NK-92 (cell line): ENCODE results near the gene NFAT5.
"Not testable (repeated sequence)": the region's sequence is repeated elsewhere in the genome, so short reads cannot be mapped to it uniquely, and the experiment has no call there.

Experiments used
- DNase-seq: peaks from one replicate; lab custom pipeline; 2025; ENCODE audit not compliant: unreplicated experiment; lab: John Stamatoyannopoulos, UW

Gene NFAT5

DNA sequence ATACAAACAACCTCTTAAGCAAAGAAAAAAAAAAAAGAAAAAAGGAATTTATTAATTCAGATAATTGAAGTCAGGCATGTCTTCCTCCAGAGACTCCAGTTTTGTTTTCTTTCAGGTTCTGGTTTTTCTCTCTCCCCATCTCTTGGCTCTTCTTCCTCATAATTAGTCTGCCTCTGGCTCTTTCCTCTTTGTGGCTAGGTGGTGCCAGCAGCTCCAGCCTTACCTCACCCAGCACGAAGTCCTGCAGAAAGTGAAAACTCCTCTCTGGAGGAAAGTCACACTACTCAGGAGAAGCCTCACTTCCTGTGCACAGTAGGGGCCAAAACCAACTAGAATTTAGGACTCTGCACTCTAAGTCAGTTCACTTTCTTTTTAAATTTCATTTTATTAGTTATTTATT, 10.3 kb upstream of the NFAT5 start:
- DNase-seq, result no peak

DNA sequence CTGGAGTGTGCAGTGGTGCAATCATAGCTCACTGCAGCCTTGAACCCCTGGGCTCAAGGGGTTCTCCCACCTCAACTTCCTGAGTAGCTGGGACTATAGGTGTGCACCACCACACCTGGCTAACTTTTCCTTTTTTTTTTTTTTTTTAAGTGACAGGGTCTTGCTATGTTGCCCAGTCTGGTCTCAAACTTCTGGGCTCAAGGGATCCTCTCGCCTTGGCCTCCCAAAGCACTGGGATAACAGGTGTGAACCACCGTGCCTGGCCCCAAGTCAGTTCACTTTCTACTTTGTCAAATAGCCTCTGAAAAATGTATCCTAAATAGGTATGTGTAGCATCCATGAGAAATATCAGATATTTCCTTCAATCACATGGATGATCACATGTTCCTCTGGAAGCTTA, 9.9 kb upstream of the NFAT5 start:
- DNase-seq, result no peak

GRCh38 chr16:69559164-69559563, 6.6 kb upstream of the NFAT5 start:
- no peak for DNase-seq

- not testable (repeated sequence) for DNase-seq
These were observed 4.4 kb upstream of the NFAT5 start for GRCh38 chr16:69561367-69561766.

DNA sequence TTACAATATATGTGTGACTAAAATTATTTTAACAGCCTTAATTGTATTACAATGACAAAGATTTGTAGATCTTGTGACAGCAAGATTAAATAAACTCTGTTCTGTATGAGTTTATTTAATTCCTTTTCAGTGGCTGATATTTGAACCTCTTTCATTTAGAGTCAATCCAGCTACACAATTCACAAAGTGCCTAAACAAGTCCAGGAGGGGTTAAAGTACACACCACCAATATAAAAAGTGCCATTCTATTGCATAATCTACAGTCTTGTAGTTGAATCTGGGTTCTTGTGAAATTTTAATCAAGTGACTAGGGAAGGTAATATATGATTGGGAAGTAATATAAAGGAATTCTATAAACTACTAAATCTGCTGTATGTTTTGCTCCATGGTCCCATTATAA, 3.9 kb upstream of the NFAT5 start:
- DNase-seq, result no peak

GRCh38 chr16:69562813-69563212, 3.0 kb upstream of the NFAT5 start:
- DNase-seq, result no peak

DNA sequence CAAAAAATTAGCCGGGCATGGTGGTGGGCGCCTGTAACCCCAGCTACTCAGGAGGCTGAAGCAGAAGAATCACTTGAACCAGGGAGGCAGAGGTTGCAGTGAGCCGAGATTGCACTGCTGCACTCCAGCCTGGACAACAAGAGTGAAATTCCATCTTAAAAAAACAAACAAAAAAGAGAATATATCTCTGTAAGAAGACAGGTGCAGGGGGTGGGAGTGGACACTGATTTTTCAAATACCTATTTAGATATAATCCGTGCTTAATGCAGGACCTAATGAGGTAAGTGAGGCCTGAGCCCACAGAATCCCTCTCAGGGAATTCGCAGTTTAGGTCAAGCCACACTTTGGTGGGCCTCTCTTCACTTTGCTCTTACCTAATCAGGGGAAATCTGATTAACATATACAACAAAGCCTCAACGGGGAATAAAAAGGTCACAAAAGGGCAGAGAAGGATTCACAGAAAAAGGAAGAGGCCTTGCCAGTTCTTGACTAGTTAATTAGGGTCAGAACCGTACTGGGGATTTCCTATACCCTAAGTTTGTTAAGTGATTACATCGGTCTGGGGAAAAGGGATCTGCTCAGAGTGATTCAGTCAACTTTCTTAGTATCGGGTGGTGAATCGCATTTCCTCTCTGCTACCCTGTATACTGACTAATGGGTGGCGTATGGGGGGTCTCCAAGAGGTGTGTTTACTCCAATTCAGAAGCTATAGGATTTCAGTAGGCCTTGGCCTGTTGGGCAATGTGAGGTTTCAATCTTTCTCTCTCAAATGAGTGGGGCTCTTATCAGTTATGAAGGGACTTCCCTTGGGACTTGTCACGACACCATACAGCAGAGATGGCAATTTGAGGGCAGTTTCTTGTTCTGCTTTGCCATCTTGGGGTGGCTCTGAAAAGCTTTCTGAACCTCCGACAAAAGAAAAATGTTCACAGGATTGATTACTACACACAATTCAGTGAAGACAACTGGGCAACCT, 1.9 kb upstream of the NFAT5 start:
- DNase-seq, result no peak

DNA sequence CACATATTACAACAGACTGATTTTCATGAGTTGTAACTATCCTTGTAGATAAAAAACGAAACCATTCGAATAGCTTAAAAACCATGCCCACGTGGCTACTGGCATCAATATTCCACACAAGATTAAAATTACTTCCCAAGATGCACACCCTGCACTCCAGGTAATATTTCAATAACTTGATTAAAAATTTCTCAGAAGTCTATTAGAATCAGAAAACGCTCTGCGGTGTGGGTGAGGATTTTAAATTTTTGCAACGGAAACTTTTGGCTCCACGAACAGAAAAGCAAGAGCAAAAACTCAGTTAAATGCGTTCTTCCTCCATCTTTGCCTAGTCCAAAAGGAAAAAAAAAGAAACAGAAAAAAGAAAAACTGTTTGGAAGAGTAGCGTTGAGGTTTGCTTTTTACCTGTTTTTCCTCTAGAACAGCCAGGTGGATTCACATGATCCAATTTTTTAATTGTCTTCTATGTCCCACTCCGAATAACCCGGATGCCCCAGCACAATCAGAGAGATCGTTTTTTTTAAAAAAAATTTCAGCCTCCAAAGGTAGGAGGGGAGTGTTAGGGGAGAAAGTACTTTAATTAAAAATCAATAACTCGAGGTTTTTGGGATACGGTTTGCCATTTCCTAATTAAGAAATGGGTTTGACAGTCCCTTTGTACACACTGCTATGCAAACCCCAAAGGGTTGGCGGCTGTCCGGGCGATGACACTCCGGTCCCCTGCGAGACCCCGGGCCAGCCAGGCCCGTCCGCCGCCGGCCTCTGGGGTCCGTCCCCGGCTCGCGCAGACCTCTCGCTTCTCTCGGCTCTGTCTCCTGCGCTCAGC, 708 bp upstream of the NFAT5 start:
- no peak for DNase-seq

DNA sequence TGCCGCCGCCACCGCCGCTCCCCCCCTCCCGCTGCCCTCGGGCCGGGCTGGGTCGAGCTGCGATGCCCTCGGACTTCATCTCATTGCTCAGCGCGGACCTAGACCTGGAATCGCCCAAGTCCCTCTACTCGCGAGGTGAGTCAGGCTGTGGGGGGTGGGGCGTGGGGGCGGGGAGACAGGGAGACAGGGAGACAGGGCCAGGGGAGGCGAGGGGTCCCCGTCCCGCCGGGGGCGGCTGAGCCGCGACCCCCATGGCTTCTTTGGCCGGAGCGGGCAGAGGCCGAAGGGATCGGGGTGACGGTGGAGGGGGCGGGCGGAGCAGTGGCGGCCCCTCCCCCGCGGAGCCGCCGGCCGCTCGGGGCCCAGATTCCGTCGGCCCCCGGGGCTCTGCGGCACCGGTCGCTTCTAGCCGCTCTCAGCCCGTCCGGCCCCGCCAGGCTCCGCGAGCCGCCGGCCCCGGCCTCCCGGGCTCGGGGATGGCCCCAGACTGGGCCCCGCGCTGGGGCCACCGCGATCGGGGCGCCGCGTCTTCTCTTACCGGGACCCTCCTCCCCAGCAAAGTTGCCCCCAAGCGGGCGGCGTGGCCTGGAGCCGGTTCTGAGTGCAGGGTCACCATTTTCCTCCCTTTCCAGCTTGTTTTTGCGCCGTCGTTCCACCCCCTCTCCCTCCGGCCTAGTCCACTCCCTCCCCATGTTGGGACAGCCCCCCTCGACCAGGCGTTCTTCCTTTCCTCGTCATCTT, 644 bp downstream of the NFAT5 start:
- DNase-seq, result no peak

DNA sequence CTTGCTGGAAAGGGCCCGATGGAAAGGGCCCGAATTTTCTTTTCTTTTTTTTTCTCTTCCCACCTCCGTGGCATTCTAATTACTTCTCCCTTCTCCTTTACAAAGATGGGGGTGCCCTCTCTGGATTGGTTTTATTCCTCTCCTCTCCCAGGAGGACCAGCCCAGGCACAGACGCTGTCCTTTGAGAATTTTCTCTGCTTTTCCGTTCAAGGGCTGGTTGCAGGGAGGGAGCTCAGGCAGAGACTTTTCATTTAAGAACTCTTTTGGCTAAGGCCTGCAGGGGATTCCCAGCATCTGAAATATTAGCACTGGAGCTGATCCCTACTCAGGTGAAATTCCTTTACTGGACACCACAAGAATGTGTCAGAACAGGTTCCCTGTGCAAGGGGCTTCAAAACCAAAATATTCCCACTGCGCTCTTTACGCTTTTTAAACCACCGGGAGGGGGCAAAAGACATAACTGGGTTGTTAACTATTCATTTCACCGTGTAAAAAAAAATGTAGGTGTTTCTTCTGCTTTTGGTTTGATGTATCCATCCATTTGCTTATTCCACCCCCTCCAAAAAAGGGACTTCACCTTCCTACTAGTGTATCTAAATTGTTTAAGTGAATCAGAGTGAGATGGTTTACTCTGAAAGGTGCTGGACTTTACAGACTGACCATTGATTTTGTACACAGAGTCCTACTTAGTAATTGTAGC, 1.4 kb downstream of the NFAT5 start:
- no peak for DNase-seq

DNA sequence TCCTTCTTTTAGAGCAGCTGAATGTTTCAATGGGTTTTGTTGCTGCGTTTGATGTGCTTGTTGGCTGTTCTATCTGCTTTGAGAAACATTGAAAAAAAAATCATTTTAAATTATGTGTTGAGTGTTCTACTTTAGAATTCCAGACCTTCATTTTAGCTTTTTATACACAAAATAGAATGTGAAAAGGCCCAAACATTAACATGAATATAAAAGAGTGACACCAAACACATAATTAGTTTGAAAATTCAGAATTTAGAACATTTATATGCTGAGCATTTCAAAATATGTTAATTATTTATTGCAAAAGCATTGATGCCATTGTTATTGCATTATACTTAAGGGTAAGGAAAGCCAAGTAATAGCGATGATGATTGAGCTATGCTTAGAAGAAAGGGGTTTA, 2.9 kb downstream of the NFAT5 start:
- no peak for DNase-seq

DNA sequence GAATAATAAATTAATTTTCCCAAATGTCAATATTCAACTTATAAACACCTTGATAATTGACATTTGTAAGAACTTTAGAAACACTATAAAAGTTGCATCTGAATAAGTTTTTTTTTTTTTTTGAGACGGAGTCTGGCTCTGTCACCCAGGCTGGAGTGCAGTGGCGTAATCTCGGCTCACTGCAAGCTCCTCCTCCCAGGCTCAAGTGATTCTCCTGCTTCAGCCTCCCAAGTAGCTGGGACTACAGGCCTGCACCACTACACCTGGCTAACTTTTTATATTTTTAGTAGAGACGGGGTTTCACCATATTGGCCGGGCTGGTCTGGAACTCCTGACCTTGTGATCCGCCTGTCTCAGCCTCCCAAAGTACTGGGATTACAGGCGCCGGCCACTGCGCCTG, 13.0 kb downstream of the NFAT5 start:
- DNase-seq, result not testable (repeated sequence)

DNA sequence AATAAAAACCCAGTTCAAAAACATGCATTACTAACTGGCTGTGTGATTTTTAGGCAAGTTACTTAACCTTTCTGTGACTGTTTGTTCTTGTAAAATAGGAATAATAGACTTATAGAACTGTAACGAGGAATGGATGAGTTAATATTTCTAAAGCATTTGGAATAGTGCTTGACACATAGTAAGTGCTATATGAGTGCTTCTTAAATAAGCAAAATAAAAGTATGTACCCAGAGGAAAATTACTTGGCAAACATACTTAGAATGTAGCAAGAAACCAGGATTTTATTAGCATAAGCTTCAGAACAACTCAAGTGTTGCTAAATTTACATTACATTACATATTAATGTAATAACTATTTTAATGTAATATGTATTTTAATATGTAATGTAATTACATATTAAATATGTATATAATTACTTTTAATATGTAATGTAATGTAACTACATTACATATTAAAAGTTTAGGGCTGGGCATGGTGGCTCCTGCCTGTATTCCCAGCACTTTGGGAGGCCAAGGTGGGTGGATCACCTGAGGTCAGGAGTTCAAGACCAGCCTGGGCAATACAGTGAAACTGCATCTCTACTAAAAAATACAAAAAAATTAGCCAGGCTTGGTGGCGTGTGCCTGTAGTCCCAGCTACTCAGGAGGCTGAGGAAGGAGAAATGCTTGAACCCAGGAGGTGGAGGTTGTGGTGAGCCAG, 14.2 kb downstream of the NFAT5 start:
- no peak for DNase-seq

DNA sequence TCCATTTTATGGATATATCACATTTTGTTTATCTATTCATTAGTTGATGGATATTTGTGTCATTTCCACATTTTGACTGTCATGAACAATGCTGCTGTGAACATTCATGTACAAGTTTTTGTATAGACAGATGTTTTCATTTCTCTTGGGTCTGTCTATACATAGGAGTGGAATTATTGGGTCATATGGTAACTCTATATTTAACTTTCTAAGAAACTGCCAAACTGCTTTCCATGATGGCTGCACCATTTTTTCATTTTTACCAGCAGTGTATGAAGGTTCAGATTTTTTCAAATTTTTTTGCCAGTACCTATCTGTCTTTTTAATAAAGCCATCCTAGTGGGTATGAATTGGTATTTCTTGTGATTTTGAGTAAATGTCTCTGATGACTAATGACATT, 15.5 kb downstream of the NFAT5 start:
- DNase-seq, result no peak

GRCh38 chr16:69584493-69584892, 18.7 kb downstream of the NFAT5 start:
- not testable (repeated sequence) for DNase-seq

GRCh38 chr16:69589434-69590269, 23.9 kb downstream of the NFAT5 start:
- DNase-seq, result no peak

DNA sequence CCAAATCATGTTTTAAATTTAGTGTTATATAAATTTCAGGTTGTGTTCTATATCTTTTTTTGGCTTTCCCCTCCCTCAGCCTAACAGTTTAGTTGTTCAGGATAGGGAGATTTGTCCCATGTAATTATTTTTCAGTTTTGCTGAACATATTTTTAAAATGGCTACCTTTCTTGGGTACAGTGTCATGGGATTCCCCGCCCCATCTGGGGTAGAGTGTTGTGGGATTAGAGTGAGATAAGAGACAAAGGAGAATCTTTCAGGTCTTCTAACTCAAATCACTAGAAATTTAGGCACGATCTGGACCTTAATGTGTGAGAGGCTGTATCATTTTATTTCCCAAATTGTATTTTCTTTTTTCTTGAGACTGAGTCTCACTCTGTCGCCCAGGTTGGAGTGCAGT, 24.8 kb downstream of the NFAT5 start:
- DNase-seq, result no peak

- DNase-seq, result no peak
These were observed 28.0 kb downstream of the NFAT5 start for GRCh38 chr16:69593751-69594255.
